Smooth muscle cell (in vitro differentiated cells): Measurements from ENCODE around the gene PRR30. TPM values are rescaled to one million over a fixed set of nuclear protein-coding genes. Genes with fewer than 3 reads are reported as not detected.

Source experiments
- DNase-seq: peaks from one replicate; lab custom pipeline; 2025; ENCODE audit not compliant: unreplicated experiment; lab: John Stamatoyannopoulos, UW
- H2AFZ ChIP-seq: fragments of 200-600 bp; sonication (generic); 2 replicates; pipeline ENCODE4 v1.6.0; 2016; ENCODE audit warnings: antibody characterized with exemption, low read depth, mild to moderate bottlenecking
- H3F3A ChIP-seq: fragments of 200-600 bp; sonication (generic); 2 replicates; pipeline ENCODE4 v1.6.0; 2017; ENCODE audit warnings: antibody characterized with exemption, low read depth
- H3K27ac ChIP-seq: fragments of 200-600 bp; sonication (generic); 2 replicates; pipeline ENCODE4 v1.5.1; 2016; ENCODE audit warnings: low read depth, mild to moderate bottlenecking
- H3K27me3 ChIP-seq: fragments of 200-600 bp; sonication (generic); 2 replicates; pipeline ENCODE4 v1.6.1; 2016; ENCODE audit warnings: low read depth, mild to moderate bottlenecking
- H3K36me3 ChIP-seq: fragments of 200-600 bp; sonication (generic); 2 replicates; pipeline ENCODE4 v1.5.1; 2016; ENCODE audit warnings: low read depth
- H3K4me1 ChIP-seq: fragments of 200-600 bp; sonication (generic); 2 replicates; pipeline ENCODE4 v1.5.1; 2016; ENCODE audit warnings: low read depth
- H3K4me2 ChIP-seq: fragments of 200-600 bp; sonication (generic); 2 replicates; pipeline ENCODE4 v1.6.0; 2016; ENCODE audit warnings: mild to moderate bottlenecking
- H3K4me3 ChIP-seq: fragments of 200-600 bp; sonication (generic); 2 replicates; pipeline ENCODE4 v1.5.1; 2016; ENCODE audit warnings: mild to moderate bottlenecking
- H3K79me2 ChIP-seq: fragments of 200-600 bp; sonication (generic); 2 replicates; pipeline ENCODE4 v1.6.0; 2016; ENCODE audit warnings: low read depth, mild to moderate bottlenecking
- H3K9ac ChIP-seq: fragments of 200-600 bp; sonication (generic); 2 replicates; pipeline ENCODE4 v1.6.0; 2016; ENCODE audit warnings: low read depth
- H3K9me3 ChIP-seq: fragments of 200-600 bp; sonication (generic); replicated peaks from 2 replicates; pipeline ENCODE4 v1.5.1; 2016; ENCODE audit warnings: low read depth
- H4K20me1 ChIP-seq: fragments of 200-600 bp; sonication (generic); 2 replicates; pipeline ENCODE4 v1.6.0; 2016; ENCODE audit warnings: low read depth
- WGBS: methylation state at CpG from one replicate; pipeline ENCODE4 v1.1.7; 2016; ENCODE audit warnings: low lambda C conversion rate; 5-methylcytosine and 5-hydroxymethylcytosine counted together
- polyA plus RNA-seq: library from polyadenylated mRNA; unstranded; fragments of >200 nt; fragmentation: Nextera tagmentation; extraction: Ambion mirVana; gene quantifications from 2 replicates; pipeline ENCODE4 v1.2.1, GENCODE V29; 2016
- total RNA-seq: library from RNA; depleted of rRNA; stranded (reverse); fragments of >200 nt; gene quantifications from 2 replicates; pipeline ENCODE4 v1.2.3, GENCODE V29; 2014
- TF ChIP-seq, protein P1 (sequence below): fragments of 200-600 bp; sonication (generic); IDR thresholded peaks from 2 replicates; pipeline ENCODE4 v1.5.1; 2017; ENCODE audit warnings: borderline replicate concordance, mild to moderate bottlenecking, antibody characterized with exemption; ENCODE audit not compliant: insufficient read depth, poor library complexity, severe bottlenecking

Gene PRR30
- total and polyA plus RNA-seq, 2 experiments from 2014 or later, result not detected

- no peaks in the 10 kb centered on the region for H3K9me3 ChIP-seq
- H3K9ac ChIP-seq, result no peak overlapping the region
- 52% methylated on average over 33 of the region's 33 CpGs for WGBS
- H4K20me1 ChIP-seq, result peaks cover 18% of the 10 kb centered on the region
- peak overlapping the region; percentile 82 for H2AFZ ChIP-seq
- peaks cover 17% of the 10 kb centered on the region for H3K79me2 ChIP-seq
- H3K4me1 ChIP-seq, result peaks cover 6% of the 10 kb centered on the region
- H3K27ac ChIP-seq, result no peak overlapping the region
- H3K27me3 ChIP-seq, result no peaks in the 10 kb centered on the region
- DNase-seq, result no peak
- no peaks in the 10 kb centered on the region for H3K36me3 ChIP-seq
- peaks cover 4% of the 10 kb centered on the region for H3F3A ChIP-seq
- peak overlapping the region; percentile 83 for H3K4me3 ChIP-seq
- peak overlapping the region; percentile 74 for H3K4me2 ChIP-seq
- TF ChIP-seq, protein P1, sequence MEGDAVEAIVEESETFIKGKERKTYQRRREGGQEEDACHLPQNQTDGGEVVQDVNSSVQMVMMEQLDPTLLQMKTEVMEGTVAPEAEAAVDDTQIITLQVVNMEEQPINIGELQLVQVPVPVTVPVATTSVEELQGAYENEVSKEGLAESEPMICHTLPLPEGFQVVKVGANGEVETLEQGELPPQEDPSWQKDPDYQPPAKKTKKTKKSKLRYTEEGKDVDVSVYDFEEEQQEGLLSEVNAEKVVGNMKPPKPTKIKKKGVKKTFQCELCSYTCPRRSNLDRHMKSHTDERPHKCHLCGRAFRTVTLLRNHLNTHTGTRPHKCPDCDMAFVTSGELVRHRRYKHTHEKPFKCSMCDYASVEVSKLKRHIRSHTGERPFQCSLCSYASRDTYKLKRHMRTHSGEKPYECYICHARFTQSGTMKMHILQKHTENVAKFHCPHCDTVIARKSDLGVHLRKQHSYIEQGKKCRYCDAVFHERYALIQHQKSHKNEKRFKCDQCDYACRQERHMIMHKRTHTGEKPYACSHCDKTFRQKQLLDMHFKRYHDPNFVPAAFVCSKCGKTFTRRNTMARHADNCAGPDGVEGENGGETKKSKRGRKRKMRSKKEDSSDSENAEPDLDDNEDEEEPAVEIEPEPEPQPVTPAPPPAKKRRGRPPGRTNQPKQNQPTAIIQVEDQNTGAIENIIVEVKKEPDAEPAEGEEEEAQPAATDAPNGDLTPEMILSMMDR, result no peak
Measured at GRCh38 chr2:27134781-27135477, 4.3 kb downstream of the PRR30 start.

DNA sequence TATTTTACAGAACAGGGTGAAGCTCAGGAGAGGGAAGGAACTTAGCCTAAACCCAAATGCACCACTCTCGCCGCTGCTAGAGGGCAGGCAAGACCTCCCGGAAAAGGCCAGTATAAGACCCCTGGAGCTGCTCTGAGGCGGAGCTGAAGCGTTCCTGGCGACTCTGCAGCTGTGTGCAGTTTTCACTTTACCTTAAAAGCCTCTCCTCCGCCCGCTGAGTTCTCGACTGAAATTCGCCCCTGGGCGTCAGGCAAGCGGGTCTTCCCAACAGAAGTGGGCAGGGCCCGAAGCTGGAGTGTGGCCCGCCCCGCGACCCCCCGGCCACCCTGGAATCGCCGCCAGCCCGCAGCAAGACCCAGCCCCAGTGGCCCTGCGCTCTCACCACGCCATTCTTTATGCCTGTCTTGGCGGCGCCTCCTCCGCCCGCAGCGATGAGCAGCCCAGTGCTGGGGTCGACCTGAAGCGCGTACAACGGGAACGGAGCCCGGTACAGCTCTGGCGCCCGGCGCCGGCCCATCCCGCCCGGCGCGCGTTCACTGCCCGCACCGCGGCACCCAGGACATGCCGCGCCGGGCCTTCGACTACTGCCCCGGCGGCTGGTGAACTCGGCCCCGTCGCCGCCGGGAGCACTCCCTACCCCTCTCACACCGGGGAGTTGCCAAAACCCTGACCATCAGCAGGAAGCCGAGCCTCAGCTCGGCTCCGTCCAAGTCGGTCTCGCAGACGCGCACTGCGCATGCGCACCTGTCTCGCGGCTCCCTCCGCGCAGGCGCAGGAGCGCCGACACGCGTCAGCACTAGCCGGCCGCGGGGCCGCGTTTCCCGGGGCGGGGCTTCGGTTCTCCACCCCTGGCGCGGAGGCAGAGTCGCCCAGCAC is 5.1 kb downstream of the PRR30 start, which contains the start of gene PREB:
TSS of gene PREB (minus strand) at position 732 of the 876 bp plus-strand sequence. CDS start at position 517, 215 bp downstream.
- peaks cover 17% of the 10 kb centered on the region for H3K79me2 ChIP-seq
- H4K20me1 ChIP-seq, result peaks cover 18% of the 10 kb centered on the region
- under 1% methylated on average over 74 of the region's 86 CpGs for WGBS
- peaks cover 6% of the 10 kb centered on the region for H3K4me1 ChIP-seq
- H3K4me3 ChIP-seq, result peak within 1 kb of the TSS; percentile 83
- H2AFZ ChIP-seq, result peak within 1 kb of the TSS; percentile 82
- peaks cover 4% of the 10 kb centered on the region for H3F3A ChIP-seq
- H3K27me3 ChIP-seq, result no peaks in the 10 kb centered on the region
- peak; percentile 92 for DNase-seq
- H3K4me2 ChIP-seq, result peak within 1 kb of the TSS; percentile 85
- TF ChIP-seq, protein P1, result no peak
- H3K27ac ChIP-seq, result peak within 1 kb of the TSS; percentile 53
- peak within 1 kb of the TSS; percentile 81 for H3K9ac ChIP-seq
- H3K36me3 ChIP-seq, result no peaks in the 10 kb centered on the region
- no peaks in the 10 kb centered on the region for H3K9me3 ChIP-seq

DNA sequence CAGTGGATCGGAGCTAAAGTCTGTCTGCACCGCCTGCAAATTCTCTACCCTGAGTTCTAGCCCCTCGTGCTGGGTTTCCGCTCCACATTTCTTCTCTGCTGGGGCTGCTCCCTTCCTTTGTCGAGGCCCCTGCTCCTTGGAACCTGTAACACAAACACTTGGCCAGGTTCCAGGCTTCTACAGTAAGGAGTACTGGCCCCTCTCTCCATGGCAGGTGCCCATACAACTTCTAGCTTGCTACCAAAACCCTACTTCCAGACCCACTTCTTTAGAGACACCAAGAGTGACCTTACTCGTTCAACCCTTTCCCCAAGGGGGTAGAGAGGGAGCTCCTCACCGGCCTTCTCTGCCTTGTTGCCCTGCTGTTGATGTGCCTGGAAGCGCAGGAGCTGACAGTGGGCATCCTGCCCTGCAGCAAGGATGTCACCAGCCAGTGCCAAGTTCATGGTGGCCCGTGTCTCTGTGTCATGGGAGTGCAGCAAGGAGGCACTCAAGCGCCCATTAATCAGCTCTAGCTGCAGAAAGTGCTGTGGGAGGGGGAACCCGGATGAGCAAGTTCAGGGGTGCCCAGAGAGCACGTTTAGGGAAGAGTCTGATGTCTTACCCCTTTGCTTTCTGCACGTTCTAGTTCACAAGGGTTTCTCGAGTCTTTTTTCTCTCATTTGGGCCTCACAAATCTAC is 5.9 kb downstream of the PRR30 start:
- H3K27ac ChIP-seq, result no peak overlapping the region
- 61% methylated on average over 14 of the region's 14 CpGs for WGBS

More for the DNA sequence above, 5.9 kb downstream of the PRR30 start:
- no peak for DNase-seq
- H3K9ac ChIP-seq, result peak overlapping the region; percentile 81
- no peaks in the 10 kb centered on the region for H3K27me3 ChIP-seq
- no peaks in the 10 kb centered on the region for H3K9me3 ChIP-seq
- peaks cover 18% of the 10 kb centered on the region for H4K20me1 ChIP-seq
- H3K36me3 ChIP-seq, result no peaks in the 10 kb centered on the region
- peak overlapping the region; percentile 83 for H3K4me3 ChIP-seq
- peak overlapping the region; percentile 85 for H3K4me2 ChIP-seq
- no peak overlapping the region for H2AFZ ChIP-seq
- H3F3A ChIP-seq, result peaks cover 4% of the 10 kb centered on the region
- peaks cover 6% of the 10 kb centered on the region for H3K4me1 ChIP-seq
- H3K79me2 ChIP-seq, result peaks cover 17% of the 10 kb centered on the region
- TF ChIP-seq, protein P1, result no peak
